ENCODE measurements around the gene SPINK4.

SPINK4 gene

GRCh38 chr9:33289936-33290246 is 49.9 kb downstream of the SPINK4 start:
- no peaks in the 10 kb centered on the region for H3K9me3 ChIP-seq
- H3K4me1 ChIP-seq: peaks cover 86% of the 10 kb centered on the region
- no peaks in the 10 kb centered on the region for H4K20me1 ChIP-seq
- H3K36me3 ChIP-seq: peaks cover 23% of the 10 kb centered on the region
- peak overlapping the region; percentile 95 for H3K4me2 ChIP-seq
- no peak for TF ChIP-seq Cebpa-rat (IDR thresholded peaks at IDR 0.05)
- H3K27ac ChIP-seq: peak overlapping the region; percentile 99
- H3K9ac ChIP-seq: peak overlapping the region; percentile 98
- H3K4me3 ChIP-seq: peak overlapping the region; percentile 81
- no peaks in the 10 kb centered on the region for H3K27me3 ChIP-seq

GRCh38 chr9:33290247-33291030 is 50.5 kb downstream of the SPINK4 start, which contains the start of gene NFX1:
TSS of gene NFX1 (plus strand) at chr9:33290516. CDS start at chr9:33290573, 57 bp downstream.
- H3K9ac ChIP-seq: peak within 1 kb of the TSS; percentile 98
- H3K4me3 ChIP-seq: peak within 1 kb of the TSS; percentile 81
- H3K27ac ChIP-seq: peak within 1 kb of the TSS; percentile 99
- H4K20me1 ChIP-seq: no peaks in the 10 kb centered on the region
- peak; percentile 100 for TF ChIP-seq Cebpa-rat (IDR thresholded peaks at IDR 0.05)
- H3K36me3 ChIP-seq: peaks cover 28% of the 10 kb centered on the region
- no peaks in the 10 kb centered on the region for H3K27me3 ChIP-seq
- no peaks in the 10 kb centered on the region for H3K9me3 ChIP-seq
- peak within 1 kb of the TSS; percentile 95 for H3K4me2 ChIP-seq
- H3K4me1 ChIP-seq: peaks cover 88% of the 10 kb centered on the region

- H3K27me3 ChIP-seq: no peaks in the 10 kb centered on the region
- peak overlapping the region; percentile 98 for H3K9ac ChIP-seq
- H3K4me1 ChIP-seq: peaks cover 88% of the 10 kb centered on the region
- H3K4me2 ChIP-seq: peak overlapping the region; percentile 95
- peak overlapping the region; percentile 81 for H3K4me3 ChIP-seq
- peaks cover 34% of the 10 kb centered on the region for H3K36me3 ChIP-seq
- H4K20me1 ChIP-seq: no peaks in the 10 kb centered on the region
- no peaks in the 10 kb centered on the region for H3K9me3 ChIP-seq
- no peak for TF ChIP-seq Cebpa-rat (IDR thresholded peaks at IDR 0.05)
- peak overlapping the region; percentile 99 for H3K27ac ChIP-seq
Measured at GRCh38 chr9:33291031-33291397, 51.0 kb downstream of the SPINK4 start.

GRCh38 chr9:33291901-33292300 is 51.9 kb downstream of the SPINK4 start:
- no peaks in the 10 kb centered on the region for H3K9me3 ChIP-seq
- no peak for TF ChIP-seq Cebpa-rat (IDR thresholded peaks at IDR 0.05)
- H3K4me2 ChIP-seq: peak overlapping the region; percentile 95
- peaks cover 88% of the 10 kb centered on the region for H3K4me1 ChIP-seq
- H3K27me3 ChIP-seq: no peaks in the 10 kb centered on the region
- H3K27ac ChIP-seq: peak overlapping the region; percentile 58
- H4K20me1 ChIP-seq: no peaks in the 10 kb centered on the region
- peak overlapping the region; percentile 13; the same call in 1 of the 2 replicates for H3K9ac ChIP-seq
- peaks cover 41% of the 10 kb centered on the region for H3K36me3 ChIP-seq
- H3K4me3 ChIP-seq: 0 out of 2 replicates have a peak overlapping the region, but pooled peaks have one; percentile 81

- H3K27ac ChIP-seq: peak overlapping the region; percentile 84
- TF ChIP-seq Cebpa-rat (IDR thresholded peaks at IDR 0.05): no peak
- no peaks in the 10 kb centered on the region for H3K9me3 ChIP-seq
- peaks cover 52% of the 10 kb centered on the region for H3K36me3 ChIP-seq
- H3K4me3 ChIP-seq: 0 out of 2 replicates have a peak overlapping the region, but pooled peaks have one; percentile 64
- peaks cover 88% of the 10 kb centered on the region for H3K4me1 ChIP-seq
- no peak overlapping the region for H3K9ac ChIP-seq
- H3K27me3 ChIP-seq: no peaks in the 10 kb centered on the region
- H3K4me2 ChIP-seq: peak overlapping the region; percentile 95
- peaks cover 13% of the 10 kb centered on the region for H4K20me1 ChIP-seq
Measured at GRCh38 chr9:33293782-33294181, 53.8 kb downstream of the SPINK4 start.

GRCh38 chr9:33294670-33295432 is 54.9 kb downstream of the SPINK4 start:
- no peaks in the 10 kb centered on the region for H3K27me3 ChIP-seq
- peak overlapping the region; percentile 75 for H3K9ac ChIP-seq
- peak overlapping the region; percentile 95 for H3K4me2 ChIP-seq
- peaks cover 88% of the 10 kb centered on the region for H3K4me1 ChIP-seq
- peak overlapping the region; percentile 84 for H3K27ac ChIP-seq
- peaks cover 21% of the 10 kb centered on the region for H4K20me1 ChIP-seq
- H3K36me3 ChIP-seq: peaks cover 63% of the 10 kb centered on the region
- H3K9me3 ChIP-seq: no peaks in the 10 kb centered on the region
- no peak for TF ChIP-seq Cebpa-rat (IDR thresholded peaks at IDR 0.05)
- peak overlapping the region; percentile 64 for H3K4me3 ChIP-seq

GRCh38 chr9:33295571-33295970 is 55.6 kb downstream of the SPINK4 start:
- Histone ChIP-seq H3K4me2 (peak overlapping the region; percentile 95), H3K4me3 (peak overlapping the region; percentile 64), H3K9ac (peak overlapping the region; percentile 75; the same call in 1 of the 2 replicates), H4K20me1 (peaks cover 27% of the 10 kb centered on the region), H3K27ac (peak overlapping the region; percentile 84), H3K9me3 (no peaks in the 10 kb centered on the region), H3K4me1 (peaks cover 94% of the 10 kb centered on the region), H3K36me3 (peaks cover 70% of the 10 kb centered on the region), H3K27me3 (no peaks in the 10 kb centered on the region)
- TF ChIP-seq Cebpa-rat (IDR thresholded peaks at IDR 0.05): no peak

GRCh38 chr9:33297432-33297831 is 57.5 kb downstream of the SPINK4 start:
- Histone ChIP-seq H3K4me1 (peaks cover 79% of the 10 kb centered on the region), H3K27ac (peak overlapping the region; percentile 84), H3K4me2 (peak overlapping the region; percentile 95), H4K20me1 (peaks cover 35% of the 10 kb centered on the region), H3K4me3 (peak overlapping the region; percentile 64), H3K27me3 (no peaks in the 10 kb centered on the region), H3K9ac (peak overlapping the region; percentile 75), H3K36me3 (peaks cover 78% of the 10 kb centered on the region), H3K9me3 (no peaks in the 10 kb centered on the region)
- TF ChIP-seq Cebpa-rat (IDR thresholded peaks at IDR 0.05): no peak
